GM18511 (cell line): ENCODE results near the gene DNM3.

Source experiments
- ATAC-seq: cut with Tn5 transposase; IDR thresholded peaks from one replicate; pipeline ENCODE4 v1.9.1; 2021; ENCODE audit warnings: mild to moderate bottlenecking, moderate library complexity; ENCODE audit not compliant: unreplicated experiment

DNM3 gene

GRCh38 chr1:171817511-171818265 lies 23.6 kb upstream of the DNM3 start:
- ATAC-seq: peak; percentile 93

GRCh38 chr1:171819946-171820345 lies 21.4 kb upstream of the DNM3 start:
- ATAC-seq: no peak

- ATAC-seq: no peak
These were observed 14.3 kb upstream of the DNM3 start for GRCh38 chr1:171826973-171827372.

- ATAC-seq: no peak
These were observed 12.5 kb upstream of the DNM3 start for GRCh38 chr1:171828794-171829193.

- no peak for ATAC-seq
These were observed 8.0 kb upstream of the DNM3 start for GRCh38 chr1:171833091-171833825.

GRCh38 chr1:171834821-171835220 lies 6.5 kb upstream of the DNM3 start:
- ATAC-seq: no peak

GRCh38 chr1:171835891-171836290 lies 5.4 kb upstream of the DNM3 start:
- no peak for ATAC-seq

- no peak for ATAC-seq
These were observed 848 bp downstream of the DNM3 start for GRCh38 chr1:171841931-171842761.

GRCh38 chr1:171844381-171844780 lies 3.1 kb downstream of the DNM3 start:
- no peak for ATAC-seq

GRCh38 chr1:171845998-171846397 lies 4.7 kb downstream of the DNM3 start:
- no peak for ATAC-seq

- ATAC-seq: no peak
These were observed 8.1 kb downstream of the DNM3 start for GRCh38 chr1:171849245-171849898.

GRCh38 chr1:171850651-171851350 lies 9.5 kb downstream of the DNM3 start:
- ATAC-seq: no peak

GRCh38 chr1:171852272-171852671 lies 11.0 kb downstream of the DNM3 start:
- no peak for ATAC-seq

- no peak for ATAC-seq
These were observed 14.1 kb downstream of the DNM3 start for GRCh38 chr1:171855381-171855780.

- no peak for ATAC-seq
These were observed 17.4 kb downstream of the DNM3 start for GRCh38 chr1:171858696-171859095.

- no peak for ATAC-seq
These were observed 19.4 kb downstream of the DNM3 start for GRCh38 chr1:171860696-171861095.

- no peak for ATAC-seq
These were observed 22.2 kb downstream of the DNM3 start for GRCh38 chr1:171863531-171863930.

- no peak for ATAC-seq
These were observed 23.0 kb downstream of the DNM3 start for GRCh38 chr1:171864308-171864707.

GRCh38 chr1:171865106-171865505 lies 23.8 kb downstream of the DNM3 start:
- no peak for ATAC-seq

GRCh38 chr1:171867236-171867635 lies 25.9 kb downstream of the DNM3 start:
- no peak for ATAC-seq
